Spleen (tissue), 7 donors: Measurements from ENCODE around the gene LYPD3.

Experiments
- POLR2A ChIP-seq, 3 donors: fragments of 450-650 bp; IDR thresholded peaks; one replicate each; pipeline ENCODE4 v1.5.1; 2017; ENCODE audit warnings: antibody characterized with exemption in 3 of 3, mild to moderate bottlenecking in 1 of 3
- POLR2AphosphoS5 ChIP-seq, 3 donors: sonication (generic); formaldehyde crosslinking; IDR thresholded peaks; one replicate each; pipeline ENCODE4 v1.5.1; 2017; ENCODE audit warnings: antibody characterized with exemption in 3 of 3
- TF ChIP-seq, protein P1 (sequence below), 11 experiments: fragments of 200-600 bp in 7 of 11; fragments of 450-650 bp in 4 of 11; sonication (generic) in 4 of 11; IDR thresholded peaks in 8 of 11; conservative IDR thresholded peaks in 3 of 11; 1 replicate in 7 of 11; 2 replicates in 4 of 11; pipeline versions ENCODE4 v1.4.0 to v1.8.0; 2016 to 2021; ENCODE audit warnings: antibody characterized with exemption in 11 of 11, inconsistent platforms in 4 of 11, mild to moderate bottlenecking in 1 of 11
- donor health status: DM: no; HTN: no; CAD: no; lungs with moderate emphysema.
- donor health status: DM: no; HTN: no; CAD: no.
- donor health status: DM: no; HTN: no; CAD: no.

DNA sequence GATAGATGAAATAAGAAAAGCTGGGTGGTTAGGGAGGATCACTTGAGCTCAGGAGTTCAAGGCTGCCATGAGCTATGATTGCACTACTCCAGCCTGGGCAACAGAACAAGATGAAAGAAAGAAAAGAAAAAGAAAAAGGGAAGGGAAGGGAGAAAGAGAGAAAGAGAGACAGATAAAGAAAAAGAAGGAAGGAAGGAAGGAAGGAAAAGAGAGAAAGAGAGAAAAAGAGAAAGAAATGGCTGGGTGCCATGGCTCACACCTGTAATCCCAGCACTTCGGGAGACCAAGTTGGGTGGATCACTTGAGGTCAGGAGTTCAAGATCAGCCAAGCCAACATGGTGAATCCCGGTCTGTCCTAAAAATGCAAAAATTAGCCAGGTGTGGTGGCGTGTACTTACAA, 29.6 kb downstream of the LYPD3 start:
- TF ChIP-seq, protein P1, sequence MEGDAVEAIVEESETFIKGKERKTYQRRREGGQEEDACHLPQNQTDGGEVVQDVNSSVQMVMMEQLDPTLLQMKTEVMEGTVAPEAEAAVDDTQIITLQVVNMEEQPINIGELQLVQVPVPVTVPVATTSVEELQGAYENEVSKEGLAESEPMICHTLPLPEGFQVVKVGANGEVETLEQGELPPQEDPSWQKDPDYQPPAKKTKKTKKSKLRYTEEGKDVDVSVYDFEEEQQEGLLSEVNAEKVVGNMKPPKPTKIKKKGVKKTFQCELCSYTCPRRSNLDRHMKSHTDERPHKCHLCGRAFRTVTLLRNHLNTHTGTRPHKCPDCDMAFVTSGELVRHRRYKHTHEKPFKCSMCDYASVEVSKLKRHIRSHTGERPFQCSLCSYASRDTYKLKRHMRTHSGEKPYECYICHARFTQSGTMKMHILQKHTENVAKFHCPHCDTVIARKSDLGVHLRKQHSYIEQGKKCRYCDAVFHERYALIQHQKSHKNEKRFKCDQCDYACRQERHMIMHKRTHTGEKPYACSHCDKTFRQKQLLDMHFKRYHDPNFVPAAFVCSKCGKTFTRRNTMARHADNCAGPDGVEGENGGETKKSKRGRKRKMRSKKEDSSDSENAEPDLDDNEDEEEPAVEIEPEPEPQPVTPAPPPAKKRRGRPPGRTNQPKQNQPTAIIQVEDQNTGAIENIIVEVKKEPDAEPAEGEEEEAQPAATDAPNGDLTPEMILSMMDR (IDR thresholded peaks at IDR 0.05 in 8 of 11, conservative IDR thresholded peaks at IDR 0.05 in 3 of 11), result no peak
- TF ChIP-seq POLR2AphosphoS5 (IDR thresholded peaks at IDR 0.05) (no peak), POLR2A (IDR thresholded peaks at IDR 0.05) (no peak)
